Ectodermal cell (in vitro differentiated cells): ENCODE data around the gene H1-8.

ENCODE experiments used
- H3K27ac ChIP-seq: 2 replicates; pipeline ENCODE4 v1.7.0; 2013; ENCODE audit warnings: mild to moderate bottlenecking, low read depth, low read length; ENCODE audit not compliant: insufficient read depth, poor library complexity, severe bottlenecking
- H3K27me3 ChIP-seq: 2 replicates; pipeline ENCODE4 v1.7.0; 2013; ENCODE audit warnings: mild to moderate bottlenecking, low read length; ENCODE audit not compliant: insufficient read depth, control insufficient read depth, poor library complexity, severe bottlenecking
- H3K36me3 ChIP-seq: one replicate; pipeline ENCODE4 v1.7.0; 2013; ENCODE audit warnings: low read length; ENCODE audit not compliant: control insufficient read depth, insufficient read depth
- H3K4me1 ChIP-seq: one replicate; pipeline ENCODE4 v1.7.0; 2013; ENCODE audit warnings: low read length; ENCODE audit not compliant: control insufficient read depth, insufficient read depth
- H3K4me3 ChIP-seq: 2 replicates; pipeline ENCODE4 v1.7.0; 2013; ENCODE audit warnings: low read depth, low read length, control low read depth; ENCODE audit not compliant: insufficient read depth
- H3K9me3 ChIP-seq: 2 replicates; pipeline ENCODE4 v1.7.0; 2013; ENCODE audit warnings: mild to moderate bottlenecking, low read length, moderate library complexity; ENCODE audit not compliant: control insufficient read depth
- WGBS, 2 experiments: methylation state at CpG; one replicate each; pipeline ENCODE4 v1.1.7; 2013; ENCODE audit warnings: missing lambda C conversion rate in 2 of 2; 5-methylcytosine and 5-hydroxymethylcytosine counted together

Gene H1-8

GRCh38 chr3:129554356-129555152 is 11.6 kb downstream of the H1-8 start:
- H3K27ac ChIP-seq = no peak overlapping the region
- no peaks in the 10 kb centered on the region for H3K36me3 ChIP-seq
- 78 to 80% methylated on average over 13 of the region's 13 CpGs for WGBS, 2 experiments
- peaks cover 32% of the 10 kb centered on the region for H3K4me1 ChIP-seq
- no peak overlapping the region for H3K4me3 ChIP-seq
- H3K27me3 ChIP-seq = no peaks in the 10 kb centered on the region
- H3K9me3 ChIP-seq = no peaks in the 10 kb centered on the region

GRCh38 chr3:129555153-129555550 is 12.2 kb downstream of the H1-8 start:
- H3K9me3 ChIP-seq = no peaks in the 10 kb centered on the region
- peaks cover 34% of the 10 kb centered on the region for H3K4me1 ChIP-seq

GRCh38 chr3:129555616-129556357 is 12.8 kb downstream of the H1-8 start:
- no peak overlapping the region for H3K27ac ChIP-seq
- peaks cover 40% of the 10 kb centered on the region for H3K4me1 ChIP-seq
- no peaks in the 10 kb centered on the region for H3K9me3 ChIP-seq
- H3K36me3 ChIP-seq = no peaks in the 10 kb centered on the region
- 95% methylated on average over 18 of the region's 18 CpGs for WGBS, 2 experiments
- H3K27me3 ChIP-seq = no peaks in the 10 kb centered on the region
- H3K4me3 ChIP-seq = no peak overlapping the region

More at GRCh38 chr3:129555153-129555550, 12.2 kb downstream of the H1-8 start:
- Histone ChIP-seq H3K27ac (no peak overlapping the region), H3K4me3 (no peak overlapping the region), H3K36me3 (no peaks in the 10 kb centered on the region), H3K27me3 (no peaks in the 10 kb centered on the region)
- WGBS, 2 experiments = 91 to 93% methylated on average over 14 to 15 of the region's 15 CpGs

- Histone ChIP-seq H3K27ac (no peak overlapping the region), H3K4me1 (peaks cover 46% of the 10 kb centered on the region), H3K9me3 (no peaks in the 10 kb centered on the region), H3K36me3 (no peaks in the 10 kb centered on the region), H3K4me3 (no peak overlapping the region), H3K27me3 (no peaks in the 10 kb centered on the region)
- 94 to 96% methylated on average over 15 of the region's 15 CpGs for WGBS, 2 experiments
These were observed 13.4 kb downstream of the H1-8 start for GRCh38 chr3:129556358-129556695.

GRCh38 chr3:129556890-129557547 is 14.0 kb downstream of the H1-8 start:
- no peaks in the 10 kb centered on the region for H3K9me3 ChIP-seq
- WGBS, 2 experiments = 74 to 76% methylated on average over 31 of the region's 31 CpGs
- H3K27me3 ChIP-seq = no peaks in the 10 kb centered on the region
- peaks cover 47% of the 10 kb centered on the region for H3K4me1 ChIP-seq
- H3K27ac ChIP-seq = no peak overlapping the region
- no peaks in the 10 kb centered on the region for H3K36me3 ChIP-seq
- no peak overlapping the region for H3K4me3 ChIP-seq

- 83 to 84% methylated on average over 11 of the region's 11 CpGs for WGBS, 2 experiments
- Histone ChIP-seq H3K27me3 (no peaks in the 10 kb centered on the region), H3K4me3 (no peak overlapping the region), H3K4me1 (peaks cover 46% of the 10 kb centered on the region), H3K36me3 (no peaks in the 10 kb centered on the region), H3K27ac (no peak overlapping the region), H3K9me3 (no peaks in the 10 kb centered on the region)
These were observed 14.5 kb downstream of the H1-8 start for GRCh38 chr3:129557548-129557894.

- no peaks in the 10 kb centered on the region for H3K27me3 ChIP-seq
- no peak overlapping the region for H3K27ac ChIP-seq
- 93% methylated on average over 15 of the region's 15 CpGs for WGBS, 2 experiments
- H3K4me1 ChIP-seq = peaks cover 39% of the 10 kb centered on the region
- H3K36me3 ChIP-seq = no peaks in the 10 kb centered on the region
- H3K9me3 ChIP-seq = no peaks in the 10 kb centered on the region
- H3K4me3 ChIP-seq = no peak overlapping the region
These were observed 15.3 kb downstream of the H1-8 start for GRCh38 chr3:129558081-129558771.

- Histone ChIP-seq H3K27ac (no peak overlapping the region), H3K27me3 (no peaks in the 10 kb centered on the region), H3K4me3 (no peak overlapping the region), H3K36me3 (no peaks in the 10 kb centered on the region), H3K9me3 (no peaks in the 10 kb centered on the region), H3K4me1 (peaks cover 38% of the 10 kb centered on the region)
- WGBS, 2 experiments = 84 to 88% methylated on average over 11 of the region's 11 CpGs
These were observed 16.0 kb downstream of the H1-8 start for GRCh38 chr3:129558772-129559564.

- peaks cover 32% of the 10 kb centered on the region for H3K4me1 ChIP-seq
- no peak overlapping the region for H3K4me3 ChIP-seq
- no peaks in the 10 kb centered on the region for H3K36me3 ChIP-seq
- no peak overlapping the region for H3K27ac ChIP-seq
- H3K27me3 ChIP-seq = no peaks in the 10 kb centered on the region
- WGBS, 2 experiments = 94% methylated on average over 20 of the region's 20 CpGs
- H3K9me3 ChIP-seq = no peaks in the 10 kb centered on the region
These were observed 16.6 kb downstream of the H1-8 start for GRCh38 chr3:129559565-129560079.
